A549 treated with DMSO at 1 μM for 4 hours (cell line): ENCODE results near the gene PLA2G6. TPM values are rescaled to one million over a fixed set of nuclear protein-coding genes. Genes with fewer than 3 reads are reported as not detected.

ENCODE experiments used
- total RNA-seq: library from RNA; stranded (reverse); fragments of 200-300 nt; extraction: Qiagen RNA extraction; gene quantifications from 5 replicates; pipeline ENCODE4 v1.2.3, GENCODE V29; 2022; ENCODE audit warnings: low read depth

PLA2G6 gene
- 3.8 to 5.4 TPM (median 4.2 TPM) in 5 replicates for total RNA-seq

GRCh38 chr22:38181453-38182200 is at the start of gene PLA2G6:
PLA2G6 (minus strand) TSS chr22:38181830; CDS start chr22:38169426, 12,404 bp downstream.

GRCh38 chr22:38201711-38202436 is 20.2 kb upstream of the PLA2G6 start, which contains the start of gene MAFF:
MAFF (plus strand) TSS chr22:38201994; CDS start chr22:38213854, 11,860 bp downstream.

GRCh38 chr22:38110008-38110862 is 71.4 kb downstream of the PLA2G6 start, which contains the start of gene BAIAP2L2:
BAIAP2L2 (minus strand) TSS chr22:38110684; CDS start chr22:38110525, 159 bp downstream.

GRCh38 chr22:38083931-38084631 is 97.5 kb downstream of the PLA2G6 start, which contains the start of gene SLC16A8:
SLC16A8 (minus strand) TSS chr22:38084184; CDS start chr22:38082873, 1,311 bp downstream.

Other genes starting within 250 kb of the PLA2G6 start
- gene C22orf23, start 228.2 kb downstream of the PLA2G6 start, total RNA-seq, result 0.25 to 0.46 TPM (median 0.31 TPM) in 4 of 5 replicates, not detected in the other
- 120 to 132 TPM (median 129 TPM) in 5 replicates for gene POLR2F, start 228.1 kb downstream of the PLA2G6 start, total RNA-seq
- gene SOX10, start 197.3 kb downstream of the PLA2G6 start, total RNA-seq, result not detected in 5 replicates
- 10.0 to 11.0 TPM (median 10.8 TPM) in 5 replicates for gene PICK1, start 124.4 kb downstream of the PLA2G6 start, total RNA-seq
- gene SLC16A8, start 97.6 kb downstream of the PLA2G6 start, total RNA-seq, result not detected in 5 replicates
- gene BAIAP2L2, start 71.1 kb downstream of the PLA2G6 start, total RNA-seq, result 4.3 to 5.2 TPM (median 4.3 TPM) in 5 replicates
- gene MAFF, start 20.2 kb upstream of the PLA2G6 start, total RNA-seq, result 12.7 to 17.6 TPM (median 15.9 TPM) in 5 replicates
- gene TMEM184B, start 91.2 kb upstream of the PLA2G6 start, total RNA-seq, result 35.9 to 48.3 TPM (median 43.9 TPM) in 5 replicates
- 91.4 to 102 TPM (median 94.7 TPM) in 5 replicates for gene CSNK1E, start 135.6 kb upstream of the PLA2G6 start, total RNA-seq